Astrocyte of the hippocampus (primary cell): Measurements from ENCODE around the gene GLB1L3.
"Not testable (repeated sequence)": the region's sequence is repeated elsewhere in the genome, so short reads cannot be mapped to it uniquely, and the experiment has no call there.

Experiments
- DNase-seq: peaks from one replicate; pipeline ENCODE4 v3.0.0; 2011; ENCODE audit warnings: low read depth, low spot score

GLB1L3 gene

GRCh38 chr11:134276396-134277182 lies 410 bp downstream of the GLB1L3 start:
- DNase-seq: no peak

GRCh38 chr11:134277183-134278001 lies 1.2 kb downstream of the GLB1L3 start:
- DNase-seq: no peak

GRCh38 chr11:134278356-134278755 lies 2.2 kb downstream of the GLB1L3 start:
- DNase-seq: no peak

GRCh38 chr11:134281635-134282034 lies 5.5 kb downstream of the GLB1L3 start:
- not testable (repeated sequence) for DNase-seq

DNA sequence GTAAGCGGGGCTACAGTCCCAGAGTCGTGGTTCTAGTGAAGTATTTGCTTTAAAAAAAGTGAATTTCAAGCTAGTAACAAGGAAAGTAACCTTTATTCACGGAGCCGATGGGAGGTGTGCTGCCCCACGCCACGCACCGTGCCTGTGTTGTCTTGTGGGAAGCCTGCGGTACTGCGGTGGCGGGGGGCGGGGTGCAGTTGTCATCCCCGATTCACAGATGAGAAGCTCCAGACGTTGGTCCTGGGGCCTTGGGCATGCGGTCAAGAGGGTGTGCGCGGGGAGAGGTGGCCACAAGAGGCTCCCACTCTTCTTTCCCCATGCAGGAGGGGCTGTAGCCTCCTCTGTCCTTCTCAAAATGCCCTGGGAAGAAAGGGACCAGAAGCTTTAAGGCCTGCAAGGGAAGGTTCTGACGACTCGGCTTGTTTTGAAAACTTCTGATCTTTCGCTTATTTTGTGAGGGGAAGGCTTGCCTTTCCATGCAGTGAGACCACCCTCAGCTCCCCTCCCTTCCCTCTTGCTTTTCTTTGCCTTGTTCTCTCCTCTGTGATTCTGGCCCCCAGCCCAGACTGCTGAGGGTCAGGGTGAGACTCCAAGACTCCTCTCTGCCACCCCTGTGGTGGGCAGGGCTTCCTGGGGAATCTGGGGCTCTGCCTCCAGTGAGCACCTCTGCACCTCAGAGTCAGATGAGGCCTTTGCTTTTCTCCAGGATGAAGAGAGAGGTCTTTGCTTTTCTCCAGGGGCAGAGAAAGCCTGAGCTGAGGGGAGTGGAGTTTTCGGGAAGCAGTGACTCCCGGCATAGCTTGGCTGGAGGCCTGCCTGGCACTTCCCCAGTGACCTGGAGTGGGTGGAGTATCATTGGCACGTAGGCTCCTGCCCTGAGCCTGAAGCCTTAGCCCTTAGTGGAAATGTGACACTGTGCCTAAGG lies 6.2 kb downstream of the GLB1L3 start:
- DNase-seq: no peak

DNA sequence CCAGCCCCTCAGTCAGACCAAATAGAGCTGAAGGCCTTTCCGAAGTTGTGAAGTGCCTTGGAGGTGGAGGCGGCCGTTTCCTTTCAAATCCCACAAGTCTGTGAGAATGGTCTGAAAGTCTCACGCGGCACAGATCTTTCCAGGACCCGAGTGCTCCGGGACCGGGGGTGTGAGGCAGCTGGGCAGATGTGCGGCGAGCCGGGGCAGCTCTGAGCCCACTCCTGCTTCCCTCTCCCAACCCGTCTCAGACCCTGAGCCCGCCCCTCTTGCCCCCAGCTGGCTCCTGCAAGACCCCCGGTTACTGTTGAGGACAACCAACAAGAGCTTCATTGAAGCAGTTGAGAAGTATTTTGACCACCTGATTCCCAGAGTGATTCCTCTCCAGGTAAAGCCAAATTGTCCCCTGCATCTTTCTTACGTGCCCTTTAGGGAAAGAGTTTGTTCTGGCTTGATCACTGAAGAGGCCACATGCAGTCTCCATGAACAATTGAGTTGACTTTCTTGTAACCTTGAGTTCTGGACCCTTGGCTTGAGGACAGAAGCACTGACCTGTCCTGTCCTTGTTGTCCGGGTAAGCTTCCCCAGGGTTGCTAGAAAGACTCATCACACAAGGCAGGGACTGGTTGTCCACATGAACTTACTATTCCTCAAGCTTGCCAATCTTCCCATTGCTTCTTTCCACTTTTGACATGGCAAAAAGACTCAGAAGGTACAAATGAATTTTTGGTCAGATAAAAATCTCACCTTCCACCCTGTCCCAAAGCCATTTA lies 7.5 kb downstream of the GLB1L3 start:
- no peak for DNase-seq

GRCh38 chr11:134284349-134284748 lies 8.2 kb downstream of the GLB1L3 start:
- not testable (repeated sequence) for DNase-seq

GRCh38 chr11:134287561-134287960 lies 11.4 kb downstream of the GLB1L3 start:
- no peak for DNase-seq

DNA sequence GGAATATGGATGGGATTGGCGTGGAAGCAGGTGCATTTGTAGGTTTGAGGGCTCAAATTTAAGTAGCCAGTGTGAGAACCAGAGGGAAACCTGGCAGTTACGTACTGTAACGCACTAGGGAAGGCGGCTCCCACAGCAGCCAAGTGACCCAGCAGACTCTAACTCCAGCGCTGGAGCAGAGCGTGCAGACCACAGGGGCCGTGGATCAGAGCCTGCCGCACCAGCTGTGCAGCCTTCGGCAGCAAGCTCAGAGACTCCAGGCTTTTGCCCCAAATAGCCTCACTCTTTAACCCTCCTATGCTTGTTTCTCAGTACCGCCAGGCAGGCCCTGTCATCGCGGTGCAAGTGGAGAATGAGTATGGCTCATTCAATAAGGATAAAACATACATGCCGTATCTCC lies 12.3 kb downstream of the GLB1L3 start:
- no peak for DNase-seq

DNA sequence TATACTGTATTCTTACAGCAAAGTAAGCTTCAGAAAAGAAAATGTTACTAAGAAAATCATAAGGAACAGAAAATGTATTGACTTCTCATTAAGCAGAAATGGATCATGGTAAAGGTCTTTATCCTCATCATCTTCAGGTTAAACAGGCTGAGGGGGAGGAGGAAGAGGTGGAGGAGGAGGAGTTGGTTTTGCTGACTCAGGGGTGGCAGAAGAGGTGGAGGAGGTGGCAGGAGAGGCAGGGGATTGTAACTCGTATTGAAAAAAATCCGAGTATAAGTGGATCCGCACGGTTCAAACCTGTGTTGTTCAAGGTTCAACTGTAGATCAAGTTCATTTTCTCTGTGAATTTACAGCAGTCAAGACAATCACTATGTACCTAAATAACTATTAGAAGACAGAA lies 13.0 kb downstream of the GLB1L3 start:
- DNase-seq: no peak

DNA sequence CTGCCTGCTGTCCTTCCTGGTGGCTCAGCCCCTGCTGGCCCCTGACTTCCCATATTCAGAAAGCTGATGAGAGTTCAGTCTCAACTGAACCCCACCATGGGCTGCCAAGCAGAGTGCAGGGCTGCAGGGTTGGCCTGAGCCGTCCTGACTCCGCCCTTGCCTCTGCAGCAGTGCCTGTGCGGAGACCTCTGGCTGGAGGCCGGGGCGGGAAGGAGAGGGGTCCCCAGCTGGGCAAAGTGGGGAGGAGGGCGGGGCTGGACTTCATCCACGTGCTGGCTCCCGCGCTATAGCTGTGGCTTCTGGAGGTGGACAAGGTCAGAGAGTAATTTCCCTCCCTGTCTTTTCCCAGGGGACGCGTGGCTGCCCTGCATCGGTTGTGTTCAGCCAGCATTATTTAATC lies 13.6 kb downstream of the GLB1L3 start:
- no peak for DNase-seq

DNA sequence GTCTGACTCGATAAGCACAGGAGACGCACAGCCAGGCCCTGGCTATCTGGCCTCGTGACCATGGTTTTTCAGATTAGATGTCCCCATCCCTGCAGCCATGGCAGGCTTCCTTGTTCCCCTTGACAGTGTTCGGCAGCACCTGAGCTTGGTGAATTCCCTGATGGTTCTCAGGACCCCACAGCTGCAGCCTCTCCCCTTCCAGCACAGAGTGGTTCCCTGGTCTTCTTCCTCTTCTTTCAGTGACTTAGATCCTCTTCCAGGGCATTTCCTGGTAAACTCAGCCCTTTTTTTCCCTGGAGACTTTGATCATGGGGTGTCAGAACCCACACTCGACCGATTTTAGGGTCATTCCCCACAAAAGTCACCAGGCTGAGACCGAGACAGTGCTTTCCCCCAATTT lies 14.5 kb downstream of the GLB1L3 start:
- DNase-seq: no peak

DNA sequence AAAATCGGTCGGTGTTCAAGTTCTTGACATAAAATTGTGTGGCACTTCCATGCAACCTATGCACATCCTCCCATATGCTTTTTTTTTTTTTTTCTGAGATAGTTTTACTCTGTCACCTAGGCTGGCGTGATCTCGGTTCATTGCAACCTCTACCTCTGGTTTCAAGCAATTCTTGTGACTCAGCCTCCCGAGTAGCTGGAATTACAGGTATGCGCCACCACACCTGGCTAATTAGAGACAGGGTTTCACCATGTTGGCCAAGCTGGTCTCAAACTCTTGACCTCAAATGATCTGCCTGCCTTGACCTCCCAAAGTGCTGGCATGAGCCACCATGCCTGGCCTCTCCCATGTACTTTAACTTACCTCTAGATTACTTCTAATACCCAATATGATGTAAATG lies 15.0 kb downstream of the GLB1L3 start:
- DNase-seq: no peak

DNA sequence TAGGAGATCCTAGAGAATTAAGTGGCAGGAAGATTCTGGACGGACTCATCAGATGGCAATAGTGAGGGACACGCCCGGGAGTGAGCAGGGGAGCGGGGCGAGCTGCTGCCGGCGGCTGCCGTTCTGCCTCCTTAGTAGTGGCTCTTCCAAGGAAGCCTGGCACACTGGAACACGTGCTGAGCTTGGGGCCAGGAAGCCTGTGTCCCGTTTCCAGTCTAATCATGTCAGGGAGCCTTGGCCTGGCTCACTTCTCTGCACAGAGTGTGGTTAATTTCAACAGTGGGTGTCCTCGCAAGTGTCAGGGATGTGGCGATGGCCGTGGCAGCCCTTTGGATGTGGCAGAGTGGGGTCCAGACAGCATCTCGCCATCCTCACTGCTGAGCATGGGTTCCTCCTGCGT lies 16.5 kb downstream of the GLB1L3 start:
- DNase-seq: no peak

DNA sequence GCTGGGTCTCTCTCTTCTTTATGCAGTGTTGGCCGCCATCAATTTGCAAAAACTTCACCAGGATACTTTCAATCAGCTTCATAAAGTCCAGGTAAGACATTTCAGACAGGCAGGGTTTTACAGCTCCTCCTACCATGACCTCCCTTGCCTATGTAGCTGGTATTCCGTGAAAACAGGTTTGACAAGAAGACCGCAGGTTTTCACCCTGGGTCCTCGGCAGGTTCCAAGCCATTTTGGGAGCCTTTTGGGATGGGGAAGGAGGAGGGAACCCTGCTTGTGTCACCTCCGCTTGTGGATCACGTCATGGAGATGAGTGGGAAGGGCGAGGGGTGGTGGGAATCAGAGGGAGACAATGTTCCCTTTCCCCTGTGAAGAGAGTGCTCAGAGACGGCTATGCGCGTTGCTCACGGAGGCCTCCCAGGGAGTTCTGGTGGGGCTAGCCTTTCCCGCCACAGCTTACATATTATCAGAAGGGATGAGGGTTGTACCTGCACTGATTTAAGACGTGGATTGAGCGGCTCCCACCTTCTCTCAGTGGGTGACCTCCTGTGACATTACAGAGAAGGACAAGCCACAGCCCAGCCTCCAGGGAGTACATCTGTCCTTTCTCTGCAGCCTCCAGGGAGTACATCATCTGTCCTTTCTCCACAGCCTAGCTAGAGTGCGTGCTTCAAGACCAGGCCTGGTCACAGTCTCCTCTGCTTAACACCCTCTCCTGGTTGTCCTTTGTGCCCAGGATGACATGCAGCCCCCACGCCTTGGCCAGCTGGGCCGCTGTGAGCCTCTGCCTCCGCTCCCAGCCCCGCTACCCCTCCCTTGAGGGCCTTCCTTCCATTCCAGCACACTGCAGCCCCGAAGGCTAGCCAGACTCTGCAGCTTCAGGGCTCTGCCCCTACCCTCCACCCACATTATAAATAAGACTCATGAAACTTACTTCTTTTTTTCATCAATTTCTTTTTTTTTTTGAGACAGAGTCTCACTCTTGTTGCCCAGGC lies 17.2 kb downstream of the GLB1L3 start:
- DNase-seq: no peak

GRCh38 chr11:134294664-134295063 lies 18.5 kb downstream of the GLB1L3 start:
- no peak for DNase-seq

DNA sequence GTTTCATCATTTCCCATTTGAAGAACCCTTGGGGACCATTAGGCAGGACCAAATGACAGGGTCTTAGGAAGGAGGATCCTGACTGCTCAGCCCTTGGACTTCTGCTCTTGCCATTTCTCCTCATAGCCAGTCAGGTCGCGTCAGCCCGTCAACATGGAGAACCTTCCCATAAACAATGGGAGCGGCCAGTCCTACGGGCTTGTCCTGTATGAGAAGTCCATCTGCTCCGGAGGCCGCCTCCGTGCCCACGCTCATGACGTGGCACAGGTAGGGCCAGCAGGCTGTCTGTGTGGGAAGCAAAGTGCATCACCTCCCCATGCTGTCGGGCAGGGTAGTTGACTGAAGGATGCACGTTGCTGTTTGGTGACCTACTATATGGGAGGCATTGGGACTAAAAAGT lies 36.0 kb downstream of the GLB1L3 start:
- DNase-seq: no peak

GRCh38 chr11:134312807-134313206 lies 36.6 kb downstream of the GLB1L3 start:
- no peak for DNase-seq

- DNase-seq: no peak
These were observed 37.2 kb downstream of the GLB1L3 start for GRCh38 chr11:134313379-134313778.
